Daoy (cell line): ENCODE measurements around the gene ZNF487. TPM values are rescaled to one million over a fixed set of nuclear protein-coding genes. Genes with fewer than 3 reads are reported as not detected.
"Not testable (repeated sequence)": the region's sequence is repeated elsewhere in the genome, so short reads cannot be mapped to it uniquely, and the experiment has no call there.

Source experiments
- DNase-seq: peaks from one replicate; pipeline ENCODE4 v3.0.0-alpha.2; 2015; ENCODE audit warnings: low read depth
- total RNA-seq: library from RNA; depleted of rRNA; stranded (reverse); fragments of >200 nt; shearing (Covaris generic); gene quantifications from 2 replicates; pipeline ENCODE4 v1.2.3, GENCODE V29; 2014

ZNF487 gene
- total RNA-seq, 1 experiment from 2014 or later = 1.8 TPM

GRCh38 chr10:43437141-43437870 is 395 bp downstream of the ZNF487 start:
- peak; percentile 3 for DNase-seq

- no peak for DNase-seq
Measured at GRCh38 chr10:43440463-43441134, 3.7 kb downstream of the ZNF487 start.

GRCh38 chr10:43444323-43444722 is 7.4 kb downstream of the ZNF487 start:
- no peak for DNase-seq

- DNase-seq = no peak
Measured at GRCh38 chr10:43444897-43445466, 8.1 kb downstream of the ZNF487 start.

- not testable (repeated sequence) for DNase-seq
Measured at GRCh38 chr10:43446219-43447017, 9.5 kb downstream of the ZNF487 start.

GRCh38 chr10:43448742-43449141 is 11.8 kb downstream of the ZNF487 start:
- DNase-seq = no peak

- DNase-seq = no peak
Measured at GRCh38 chr10:43452356-43452914, 15.5 kb downstream of the ZNF487 start.

GRCh38 chr10:43453266-43453831 is 16.4 kb downstream of the ZNF487 start:
- no peak for DNase-seq

GRCh38 chr10:43454025-43454424 is 17.1 kb downstream of the ZNF487 start:
- DNase-seq = not testable (repeated sequence)

- DNase-seq = not testable (repeated sequence)
Measured at GRCh38 chr10:43456561-43456960, 19.6 kb downstream of the ZNF487 start.

GRCh38 chr10:43458227-43458626 is 21.3 kb downstream of the ZNF487 start:
- no peak for DNase-seq

GRCh38 chr10:43461950-43462349 is 25.0 kb downstream of the ZNF487 start:
- peak; percentile 48 for DNase-seq

- DNase-seq = not testable (repeated sequence)
Measured at GRCh38 chr10:43465086-43465735, 28.3 kb downstream of the ZNF487 start.

GRCh38 chr10:43465736-43466120 is 28.8 kb downstream of the ZNF487 start:
- not testable (repeated sequence) for DNase-seq

- DNase-seq = no peak
Measured at GRCh38 chr10:43471146-43471545, 34.2 kb downstream of the ZNF487 start.

GRCh38 chr10:43471935-43472720 is 35.2 kb downstream of the ZNF487 start:
- DNase-seq = no peak

- no peak for DNase-seq
Measured at GRCh38 chr10:43479275-43479674, 42.4 kb downstream of the ZNF487 start.

GRCh38 chr10:43482319-43483078 is 45.6 kb downstream of the ZNF487 start:
- DNase-seq = no peak

- DNase-seq = no peak
Measured at GRCh38 chr10:43491855-43492254, 54.9 kb downstream of the ZNF487 start.
